Endodermal cell (in vitro differentiated cells): ENCODE results near the gene MIXL1. TPM values are rescaled to one million over a fixed set of nuclear protein-coding genes. Genes with fewer than 3 reads are reported as not detected.

Experiments used
- DNase-seq: peaks from one replicate; pipeline ENCODE4 v3.0.0-alpha.2; 2017
- H3K27ac ChIP-seq: 2 replicates; pipeline ENCODE4 v1.5.1; 2013; ENCODE audit warnings: mild to moderate bottlenecking, low read depth, low read length, moderate library complexity
- H3K27me3 ChIP-seq: 2 replicates; pipeline ENCODE4 v1.6.1; 2013; ENCODE audit warnings: mild to moderate bottlenecking, low read length, moderate library complexity; ENCODE audit not compliant: insufficient read depth, control insufficient read depth, poor library complexity, severe bottlenecking
- H3K36me3 ChIP-seq: 2 replicates; pipeline ENCODE4 v1.7.0; 2013; ENCODE audit warnings: mild to moderate bottlenecking, low read length, moderate library complexity; ENCODE audit not compliant: control insufficient read depth, insufficient read depth
- H3K4me1 ChIP-seq: one replicate; pipeline ENCODE4 v1.7.0; 2013; ENCODE audit warnings: low read length; ENCODE audit not compliant: control insufficient read depth, insufficient read depth
- H3K4me3 ChIP-seq: 2 replicates; pipeline ENCODE4 v1.5.1; 2013; ENCODE audit warnings: mild to moderate bottlenecking, low read length, moderate library complexity
- H3K9ac ChIP-seq: 2 replicates; pipeline ENCODE4 v1.6.1; 2013; ENCODE audit warnings: mild to moderate bottlenecking, low read length, moderate library complexity; ENCODE audit not compliant: poor library complexity, severe bottlenecking; ENCODE audit errors: extremely low read depth
- H3K9me3 ChIP-seq: 2 replicates; pipeline ENCODE4 v1.6.1; 2013; ENCODE audit warnings: mild to moderate bottlenecking, low read length, moderate library complexity; ENCODE audit not compliant: control insufficient read depth
- H3K27ac Mint-ChIP-seq: 2 replicates; pipeline ENCODE4 v1.8.0; 2020; ENCODE audit warnings: mixed read lengths
- H3K27me3 Mint-ChIP-seq: 2 replicates; pipeline ENCODE4 v1.8.0; 2021; ENCODE audit warnings: mild to moderate bottlenecking, mixed read lengths; ENCODE audit not compliant: insufficient read depth
- H3K36me3 Mint-ChIP-seq: 2 replicates; pipeline ENCODE4 v1.8.0; 2020; ENCODE audit warnings: low read depth, mixed read lengths
- H3K4me1 Mint-ChIP-seq: 2 replicates; pipeline ENCODE4 v1.8.0; 2020; ENCODE audit warnings: mixed read lengths
- H3K4me3 Mint-ChIP-seq: 2 replicates; pipeline ENCODE4 v1.8.0; 2020; ENCODE audit warnings: mild to moderate bottlenecking, moderate library complexity, mixed read lengths
- H3K9me3 Mint-ChIP-seq: 2 replicates; pipeline ENCODE4 v1.8.0; 2020; ENCODE audit warnings: mild to moderate bottlenecking, mixed read lengths
- CTCF ChIP-seq: fragments of 200-600 bp; sonication (generic); conservative IDR thresholded peaks from 2 replicates; pipeline ENCODE4 v1.5.0; 2021; ENCODE audit warnings: antibody characterized with exemption, mild to moderate bottlenecking
- WGBS, 2 experiments: methylation state at CpG; one replicate each; pipeline versions ENCODE4 v1.1.5 to v1.1.7; 2013; ENCODE audit warnings: missing lambda C conversion rate in 2 of 2, mixed read lengths in 1 of 2; ENCODE audit not compliant: insufficient coverage in 1 of 2, insufficient read length in 1 of 2; 5-methylcytosine and 5-hydroxymethylcytosine counted together
- total RNA-seq, 2 donors: library from RNA; stranded (reverse); fragmentation: NEBNext Ultra II Directional in 1 of 2; extraction: Animal tissue kit (Norgen Biotek cat#: 25700) in 1 of 2; gene quantifications; 2 replicates in 1 of 2; 3 replicates in 1 of 2; pipeline ENCODE4 v1.2.1, GENCODE V29; 2021

MIXL1 gene
- total RNA-seq, 2 donors from 2014 or later = 16.8 to 86.3 TPM

DNA sequence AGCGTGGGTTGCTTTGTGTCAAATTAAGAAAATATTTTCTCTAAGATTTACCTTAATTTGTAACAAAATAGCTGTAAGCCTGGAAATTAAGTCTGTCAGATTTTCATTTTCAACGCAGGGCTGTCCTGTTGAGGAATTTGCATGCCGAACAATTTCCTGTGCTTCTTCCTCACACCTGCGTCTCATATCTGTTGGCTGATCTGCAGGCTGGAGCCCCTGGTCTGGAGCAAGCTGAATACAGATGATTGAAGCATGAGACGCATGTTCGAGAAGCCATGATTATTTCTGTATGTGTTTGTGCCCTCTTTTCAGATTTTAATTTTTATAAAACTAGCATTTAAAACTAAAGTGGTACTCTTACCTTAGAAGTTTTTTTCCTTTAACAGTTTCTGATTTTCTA, 9.8 kb downstream of the MIXL1 start:
- no peak for TF ChIP-seq CTCF
- Mint-ChIP-seq H3K27me3 (no peaks in the 10 kb centered on the region), H3K36me3 (peaks cover 18% of the 10 kb centered on the region), H3K4me1 (peaks cover 8% of the 10 kb centered on the region), H3K4me3 (no peak overlapping the region), H3K27ac (no peak overlapping the region), H3K9me3 (no peaks in the 10 kb centered on the region)
- no peak overlapping the region for H3K4me3 ChIP-seq
- H3K9me3 ChIP-seq = no peaks in the 10 kb centered on the region
- peaks cover 3% of the 10 kb centered on the region for H3K4me1 ChIP-seq
- WGBS, 2 experiments = 92 to 94% methylated on average over 3 to 5 of the region's 6 CpGs
- no peak for DNase-seq
- no peaks in the 10 kb centered on the region for H3K27me3 ChIP-seq
- H3K27ac ChIP-seq = no peak overlapping the region
- peaks cover 43% of the 10 kb centered on the region for H3K36me3 ChIP-seq
- H3K9ac ChIP-seq = no peak overlapping the region

DNA sequence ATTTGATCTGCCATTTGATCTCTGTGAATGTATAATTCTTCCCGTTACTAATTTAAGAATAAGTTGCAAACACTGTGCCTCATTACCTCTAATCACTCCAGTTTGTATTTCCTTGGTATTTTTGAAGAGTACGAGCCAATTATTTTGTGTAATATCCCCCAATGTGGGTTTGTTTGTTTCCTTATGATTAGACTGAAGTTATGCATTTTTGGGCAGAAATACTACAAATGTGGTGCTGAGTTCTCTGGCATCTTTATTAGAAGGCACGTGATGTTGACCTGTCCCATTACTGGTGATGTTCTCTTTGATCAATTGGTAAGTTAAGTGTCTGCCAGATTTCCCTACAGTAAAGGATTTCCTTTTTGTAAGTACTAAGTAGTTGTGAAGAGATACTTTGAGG, 10.3 kb downstream of the MIXL1 start:
- WGBS, 2 experiments = 85 to 93% methylated on average over 2 to 3 of the region's 3 CpGs
- Mint-ChIP-seq H3K27me3 (no peaks in the 10 kb centered on the region), H3K36me3 (peaks cover 21% of the 10 kb centered on the region), H3K4me1 (peaks cover 4% of the 10 kb centered on the region), H3K4me3 (no peak overlapping the region), H3K27ac (no peak overlapping the region), H3K9me3 (no peaks in the 10 kb centered on the region)
- peaks cover 46% of the 10 kb centered on the region for H3K36me3 ChIP-seq
- H3K4me1 ChIP-seq = peaks cover 3% of the 10 kb centered on the region
- no peak for DNase-seq
- no peaks in the 10 kb centered on the region for H3K9me3 ChIP-seq
- no peak overlapping the region for H3K9ac ChIP-seq
- no peak overlapping the region for H3K27ac ChIP-seq
- TF ChIP-seq CTCF = no peak
- no peak overlapping the region for H3K4me3 ChIP-seq
- H3K27me3 ChIP-seq = no peaks in the 10 kb centered on the region

DNA sequence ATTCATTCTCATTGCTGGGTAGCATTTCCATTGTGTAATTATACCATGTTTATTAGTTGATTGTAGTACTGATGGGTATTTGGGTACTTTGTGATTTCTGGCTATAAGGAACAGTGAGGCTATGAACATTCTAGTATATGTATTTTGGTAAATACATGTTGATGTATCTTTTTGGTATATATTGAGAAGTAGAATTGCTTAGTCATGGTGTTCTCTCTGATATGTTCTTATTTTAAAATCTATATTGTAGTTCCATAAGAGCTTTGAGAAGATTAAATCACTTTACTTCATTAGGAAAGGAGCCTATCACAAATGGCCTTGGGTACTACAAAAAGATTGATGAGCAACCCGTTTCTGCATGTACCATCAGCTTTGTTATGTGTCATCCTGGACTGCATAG, 13.4 kb downstream of the MIXL1 start:
- H3K27ac ChIP-seq = no peak overlapping the region
- H3K9me3 Mint-ChIP-seq = no peaks in the 10 kb centered on the region
- H3K9ac ChIP-seq = no peak overlapping the region
- no peaks in the 10 kb centered on the region for H3K27me3 ChIP-seq
- H3K4me1 ChIP-seq = peaks cover 3% of the 10 kb centered on the region
- no peak overlapping the region for H3K27ac Mint-ChIP-seq
- no peak for DNase-seq
- peaks cover 32% of the 10 kb centered on the region for H3K36me3 Mint-ChIP-seq
- H3K27me3 Mint-ChIP-seq = no peaks in the 10 kb centered on the region
- TF ChIP-seq CTCF = no peak
- no peaks in the 10 kb centered on the region for H3K9me3 ChIP-seq
- peaks cover 31% of the 10 kb centered on the region for H3K36me3 ChIP-seq
- no peak overlapping the region for H3K4me3 Mint-ChIP-seq
- 100% methylated on average over 1 of the region's 1 CpG; no CpG with 5 or more reads in 1 of the 2 experiments for WGBS, 2 experiments
- peaks cover 4% of the 10 kb centered on the region for H3K4me1 Mint-ChIP-seq
- H3K4me3 ChIP-seq = no peak overlapping the region
